Spleen (tissue), 7 donors: Measurements from ENCODE around the gene DPP7.
"Not testable (repeated sequence)": the region's sequence is repeated elsewhere in the genome, so short reads cannot be mapped to it uniquely, and the experiment has no call there.

ENCODE experiments used
- CTCF ChIP-seq, 11 experiments: fragments of 200-600 bp in 7 of 11; fragments of 450-650 bp in 4 of 11; sonication (generic) in 4 of 11; IDR thresholded peaks in 8 of 11; conservative IDR thresholded peaks in 3 of 11; 1 replicate in 7 of 11; 2 replicates in 4 of 11; pipeline versions ENCODE4 v1.4.0 to v1.8.0; 2016 to 2021; ENCODE audit warnings: antibody characterized with exemption in 11 of 11, inconsistent platforms in 4 of 11, mild to moderate bottlenecking in 1 of 11
- POLR2A ChIP-seq, 3 donors: fragments of 450-650 bp; IDR thresholded peaks; one replicate each; pipeline ENCODE4 v1.5.1; 2017; ENCODE audit warnings: antibody characterized with exemption in 3 of 3, mild to moderate bottlenecking in 1 of 3
- donor health status: DM: no; HTN: no; CAD: no; lungs with moderate emphysema.
- donor health status: DM: no; HTN: no; CAD: no.
- donor health status: DM: no; HTN: no; CAD: no.

GRCh38 chr9:137118092-137118603, 3.6 kb upstream of the DPP7 start:
- TF ChIP-seq CTCF (IDR thresholded peaks at IDR 0.05 in 8 of 11, conservative IDR thresholded peaks at IDR 0.05 in 3 of 11); POLR2A (IDR thresholded peaks at IDR 0.05): not testable (repeated sequence)
